Measurements from ENCODE around the gene LZTR1.
A peak's percentile ranks its signal among the peaks of the same experiment; 100 is the strongest.

The LZTR1 gene

DNA sequence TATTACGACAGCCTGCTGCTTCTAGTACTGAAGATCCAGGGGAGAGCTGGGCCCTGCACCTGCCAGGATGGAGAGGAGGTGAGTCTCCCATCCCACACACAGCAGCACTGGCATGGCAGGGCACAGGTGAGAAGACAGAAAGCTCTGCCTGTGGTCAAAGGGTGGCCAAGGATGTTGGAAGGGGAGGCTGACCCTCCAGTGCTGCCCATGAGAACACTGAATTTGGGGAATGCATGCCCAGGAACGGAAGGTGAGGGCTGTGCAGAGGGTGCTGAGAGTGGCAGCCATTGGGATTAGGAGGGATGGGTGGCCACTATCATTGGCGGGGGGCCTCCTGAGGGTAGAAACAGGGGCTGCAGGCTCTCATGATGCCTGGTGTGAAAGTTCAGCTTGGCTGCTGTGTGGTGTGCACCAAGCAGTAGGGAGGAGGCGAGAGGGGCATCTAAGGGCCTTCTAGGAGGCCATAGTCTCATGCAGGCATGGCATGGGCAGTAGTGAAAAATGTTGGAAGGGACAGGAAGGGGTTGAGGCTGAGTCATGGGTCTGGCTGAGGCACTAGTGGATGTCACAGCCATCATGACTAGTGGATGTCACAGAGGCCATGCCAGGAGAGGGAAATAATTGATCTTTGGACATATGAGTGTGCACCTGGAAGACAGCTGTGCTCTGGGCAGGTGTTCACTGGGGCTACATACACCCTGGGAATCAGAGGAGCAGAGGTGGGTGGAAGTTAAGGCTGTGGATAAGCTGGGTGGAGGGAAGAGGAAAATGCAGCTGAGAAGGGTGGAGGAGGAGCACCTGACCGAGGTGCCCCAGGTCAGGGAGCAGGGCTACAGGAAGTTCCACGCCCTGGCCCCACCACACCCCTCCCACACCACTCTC is 61.1 kb downstream of the LZTR1 start:
- TF ChIP-seq CTCF (IDR thresholded peaks at IDR 0.05; ENCODE audit: low read length): no peak
- no peak for TF ChIP-seq EZH2phosphoT487 (IDR thresholded peaks at IDR 0.05; ENCODE audit: low read length)
- TF ChIP-seq EZH2 (optimal IDR thresholded peaks at IDR 0.05; ENCODE audit: low read depth, low read length): no peak
- H2AFZ ChIP-seq (ENCODE audit: low read length): no peak overlapping the region
- H3K9me3 ChIP-seq (replicated peaks; ENCODE audit: insufficient read depth, low read length): no peaks in the 10 kb centered on the region
- H3K27ac ChIP-seq (ENCODE audit: low read length): no peak overlapping the region
- H3K4me3 ChIP-seq (ENCODE audit: low read length): no peak overlapping the region
- peaks cover 18% of the 10 kb centered on the region for H3K4me1 ChIP-seq (ENCODE audit: low read length)
- no peaks in the 10 kb centered on the region for H3K9me2 ChIP-seq (replicated peaks; ENCODE audit: insufficient read depth, low read length)
- no peak overlapping the region for H3K9ac ChIP-seq (ENCODE audit: low read length)
- peak overlapping the region; percentile 97; the same call in 1 of the 2 replicates for H3K4me2 ChIP-seq (ENCODE audit: low read depth, low read length)
- H3F3A ChIP-seq (ENCODE audit: insufficient read depth, low read length): peaks cover 11% of the 10 kb centered on the region; the same call in 1 of the 2 replicates
- H3K79me2 ChIP-seq (ENCODE audit: low read length): no peaks in the 10 kb centered on the region
- no peaks in the 10 kb centered on the region for H3K36me3 ChIP-seq (replicated peaks; ENCODE audit: insufficient read depth, low read length)
- no peaks in the 10 kb centered on the region for H3K27me3 ChIP-seq (replicated peaks; ENCODE audit: insufficient read depth, low read length)
- DNase-seq: no peak
- H4K20me1 ChIP-seq (ENCODE audit: insufficient read depth, low read length): no peaks in the 10 kb centered on the region

DNA sequence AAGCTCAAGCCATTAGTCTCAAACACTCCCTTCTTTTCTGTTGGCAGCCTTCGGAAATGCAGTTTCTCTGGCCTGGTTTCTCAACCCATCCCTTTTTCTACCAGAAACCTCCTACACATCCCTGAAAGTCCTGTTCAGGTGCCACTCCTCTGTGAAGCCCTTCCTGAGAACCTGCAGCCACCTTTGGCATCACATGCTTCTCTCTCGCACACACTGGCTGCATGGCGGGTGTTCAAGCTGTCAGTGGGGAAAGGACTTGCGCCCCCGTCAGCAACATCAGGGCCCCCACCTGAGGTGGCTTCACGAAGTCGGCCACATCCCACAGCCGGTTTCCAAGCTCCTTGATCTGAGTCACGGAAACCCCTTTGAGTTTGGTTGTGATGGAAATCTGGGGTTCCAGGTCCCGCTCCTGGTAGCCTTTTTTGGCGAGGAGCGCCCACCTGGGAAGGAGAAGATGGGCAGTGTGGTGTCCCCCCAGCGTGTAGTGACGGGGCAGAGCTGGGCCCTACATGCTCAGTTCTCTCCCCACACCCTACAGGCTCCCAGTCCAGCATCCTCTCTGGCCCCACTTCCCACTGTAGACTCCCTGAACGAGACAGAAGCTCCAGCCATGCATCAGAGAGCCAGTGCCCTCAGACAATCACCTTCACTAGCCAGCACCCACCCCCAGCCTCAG is 61.9 kb downstream of the LZTR1 start:
- H3K27me3 ChIP-seq (replicated peaks; ENCODE audit: insufficient read depth, low read length): no peaks in the 10 kb centered on the region
- peak overlapping the region; percentile 97 for H3K4me2 ChIP-seq (ENCODE audit: low read depth, low read length)
- peaks cover 18% of the 10 kb centered on the region for H3K4me1 ChIP-seq (ENCODE audit: low read length)
- no peaks in the 10 kb centered on the region for H3K9me3 ChIP-seq (replicated peaks; ENCODE audit: insufficient read depth, low read length)
- no peak overlapping the region for H3K27ac ChIP-seq (ENCODE audit: low read length)
- TF ChIP-seq CTCF (IDR thresholded peaks at IDR 0.05; ENCODE audit: low read length): no peak
- TF ChIP-seq EZH2phosphoT487 (IDR thresholded peaks at IDR 0.05; ENCODE audit: low read length): no peak
- TF ChIP-seq EZH2 (optimal IDR thresholded peaks at IDR 0.05; ENCODE audit: low read depth, low read length): no peak
- H3K4me3 ChIP-seq (ENCODE audit: low read length): peak overlapping the region; percentile 67; the same call in 1 of the 2 replicates
- no peaks in the 10 kb centered on the region for H3K79me2 ChIP-seq (ENCODE audit: low read length)
- H3K9ac ChIP-seq (ENCODE audit: low read length): peak overlapping the region; percentile 39; the same call in 1 of the 2 replicates
- no peak for DNase-seq
- no peak overlapping the region for H2AFZ ChIP-seq (ENCODE audit: low read length)
- H4K20me1 ChIP-seq (ENCODE audit: insufficient read depth, low read length): no peaks in the 10 kb centered on the region
- no peaks in the 10 kb centered on the region for H3K9me2 ChIP-seq (replicated peaks; ENCODE audit: insufficient read depth, low read length)
- peaks cover 11% of the 10 kb centered on the region; the same call in 1 of the 2 replicates for H3F3A ChIP-seq (ENCODE audit: insufficient read depth, low read length)
- no peaks in the 10 kb centered on the region for H3K36me3 ChIP-seq (replicated peaks; ENCODE audit: insufficient read depth, low read length)

DNA sequence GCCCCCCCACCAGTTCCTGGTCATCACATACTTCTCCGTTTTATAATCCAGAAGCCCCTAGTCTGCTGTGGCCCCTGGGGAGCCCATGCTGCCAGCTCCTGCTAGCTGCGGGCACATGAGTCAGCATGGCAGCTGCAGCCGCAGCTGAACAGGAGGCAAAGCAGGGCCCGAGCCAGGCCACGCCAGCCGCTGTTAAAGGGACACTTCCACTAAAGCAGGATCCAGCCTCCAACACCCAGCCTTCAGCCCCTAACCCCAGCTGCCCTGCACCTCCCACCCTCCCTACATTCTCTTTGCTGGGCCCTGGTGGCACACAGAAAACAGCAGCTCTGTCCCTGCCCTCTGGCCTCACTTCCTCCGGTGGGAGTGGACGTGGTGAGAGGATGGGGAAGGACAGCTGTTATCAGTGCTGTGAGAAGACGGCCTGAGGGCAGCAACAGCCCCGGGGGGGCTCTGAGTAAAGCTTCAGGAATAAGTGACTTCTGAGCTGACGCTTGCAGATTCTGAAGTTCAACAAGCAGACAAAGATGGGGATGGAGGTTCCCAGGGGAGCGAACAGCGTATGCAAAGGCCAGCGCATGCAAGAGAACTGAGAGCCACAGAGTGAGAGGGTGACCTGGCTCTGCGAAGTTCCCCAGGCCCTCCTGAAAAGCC is 63.0 kb downstream of the LZTR1 start:
- TF ChIP-seq EZH2phosphoT487 (IDR thresholded peaks at IDR 0.05; ENCODE audit: low read length) (no peak), EZH2 (optimal IDR thresholded peaks at IDR 0.05; ENCODE audit: low read depth, low read length) (no peak), CTCF (IDR thresholded peaks at IDR 0.05; ENCODE audit: low read length) (no peak)
- no peaks in the 10 kb centered on the region for H4K20me1 ChIP-seq (ENCODE audit: insufficient read depth, low read length)
- peak overlapping the region; percentile 67 for H3K4me3 ChIP-seq (ENCODE audit: low read length)
- no peaks in the 10 kb centered on the region for H3K36me3 ChIP-seq (replicated peaks; ENCODE audit: insufficient read depth, low read length)
- H3K79me2 ChIP-seq (ENCODE audit: low read length): no peaks in the 10 kb centered on the region
- no peaks in the 10 kb centered on the region for H3K9me3 ChIP-seq (replicated peaks; ENCODE audit: insufficient read depth, low read length)
- peaks cover 14% of the 10 kb centered on the region for H3K4me1 ChIP-seq (ENCODE audit: low read length)
- no peak for DNase-seq
- peak overlapping the region; percentile 39; the same call in 1 of the 2 replicates for H3K9ac ChIP-seq (ENCODE audit: low read length)
- H3K9me2 ChIP-seq (replicated peaks; ENCODE audit: insufficient read depth, low read length): no peaks in the 10 kb centered on the region
- H2AFZ ChIP-seq (ENCODE audit: low read length): no peak overlapping the region
- peaks cover 11% of the 10 kb centered on the region; the same call in 1 of the 2 replicates for H3F3A ChIP-seq (ENCODE audit: insufficient read depth, low read length)
- H3K4me2 ChIP-seq (ENCODE audit: low read depth, low read length): peak overlapping the region; percentile 97
- H3K27ac ChIP-seq (ENCODE audit: low read length): peak overlapping the region; percentile 37; the same call in 1 of the 2 replicates
- no peaks in the 10 kb centered on the region for H3K27me3 ChIP-seq (replicated peaks; ENCODE audit: insufficient read depth, low read length)

Measured in MM.1S (cell line).